SK-N-MC (cell line): ENCODE results near the gene TSPEAR.

Experiments
- EZH2 ChIP-seq: fragments of 200-600 bp; sonication (generic); IDR thresholded peaks from one replicate; pipeline ENCODE4 v1.6.1; 2017; ENCODE audit warnings: antibody characterized with exemption
- FOXP2 ChIP-seq: optimal IDR thresholded peaks from 2 replicates; pipeline ENCODE3; 2011; ENCODE audit warnings: mild to moderate bottlenecking, moderate library complexity; ENCODE audit not compliant: insufficient read depth; ENCODE audit errors: extremely low read length, control extremely low read depth
- POLR2AphosphoS5 ChIP-seq: IDR thresholded peaks from 2 replicates; pipeline ENCODE4 v1.6.1; 2012; ENCODE audit warnings: mild to moderate bottlenecking, low read depth, low read length, borderline replicate concordance

- no peak for TF ChIP-seq EZH2
- TF ChIP-seq FOXP2: no peak
- TF ChIP-seq POLR2AphosphoS5: no peak
These were observed 109.5 kb downstream of the TSPEAR start for GRCh38 chr21:44601596-44602462.
